Measurements from ENCODE around the gene HCFC1. TPM values are rescaled to one million over a fixed set of nuclear protein-coding genes. Genes with fewer than 3 reads are reported as not detected.
A peak's percentile ranks its signal among the peaks of the same experiment; 100 is the strongest.

HCFC1 gene
- total RNA-seq, 1 experiment from 2014 or later, result 64.9 TPM

- Histone ChIP-seq H3K36me3 (replicated peaks; ENCODE audit: control insufficient read depth, insufficient read depth, low read length) (no peaks in the 10 kb centered on the region), H3K4me3 (ENCODE audit: insufficient read depth, low read depth, low read length) (peak within 1 kb of the TSS; percentile 96), H3K27me3 (ENCODE audit: control insufficient read depth, insufficient read depth, low read length) (no peaks in the 10 kb centered on the region)
- DNase-seq, result peak; percentile 98
These were observed 929 bp upstream of the HCFC1 start, which contains the start of gene TMEM187 for GRCh38 chrX:153972368-153973126. TMEM187 (plus strand) TSS chrX:153972754; CDS start chrX:153982063, 9,309 bp downstream.

DNA sequence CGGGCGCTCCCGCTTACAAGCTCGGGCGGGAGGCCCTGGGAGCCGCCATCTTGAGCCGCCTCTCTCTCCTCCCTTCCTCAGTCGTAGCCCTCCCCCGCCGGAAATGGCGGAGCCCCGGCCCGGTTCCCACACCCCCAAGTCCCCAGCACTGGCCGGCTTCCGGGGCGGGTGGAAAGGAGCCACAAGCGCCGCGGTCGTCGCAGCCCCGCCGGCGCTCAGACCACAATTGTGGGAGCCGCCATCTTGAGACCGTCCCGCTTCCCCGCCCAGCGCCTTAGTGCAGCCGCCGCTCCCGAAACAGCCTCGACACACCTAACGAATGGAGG is 531 bp downstream of the HCFC1 start:
- DNase-seq, result peak; percentile 95
- H3K4me3 ChIP-seq (ENCODE audit: insufficient read depth, low read depth, low read length), result peak overlapping the region; percentile 96
- H3K36me3 ChIP-seq (replicated peaks; ENCODE audit: control insufficient read depth, insufficient read depth, low read length), result no peaks in the 10 kb centered on the region; the same call in 1 of the 2 replicates
- no peaks in the 10 kb centered on the region for H3K27me3 ChIP-seq (ENCODE audit: control insufficient read depth, insufficient read depth, low read length)

DNA sequence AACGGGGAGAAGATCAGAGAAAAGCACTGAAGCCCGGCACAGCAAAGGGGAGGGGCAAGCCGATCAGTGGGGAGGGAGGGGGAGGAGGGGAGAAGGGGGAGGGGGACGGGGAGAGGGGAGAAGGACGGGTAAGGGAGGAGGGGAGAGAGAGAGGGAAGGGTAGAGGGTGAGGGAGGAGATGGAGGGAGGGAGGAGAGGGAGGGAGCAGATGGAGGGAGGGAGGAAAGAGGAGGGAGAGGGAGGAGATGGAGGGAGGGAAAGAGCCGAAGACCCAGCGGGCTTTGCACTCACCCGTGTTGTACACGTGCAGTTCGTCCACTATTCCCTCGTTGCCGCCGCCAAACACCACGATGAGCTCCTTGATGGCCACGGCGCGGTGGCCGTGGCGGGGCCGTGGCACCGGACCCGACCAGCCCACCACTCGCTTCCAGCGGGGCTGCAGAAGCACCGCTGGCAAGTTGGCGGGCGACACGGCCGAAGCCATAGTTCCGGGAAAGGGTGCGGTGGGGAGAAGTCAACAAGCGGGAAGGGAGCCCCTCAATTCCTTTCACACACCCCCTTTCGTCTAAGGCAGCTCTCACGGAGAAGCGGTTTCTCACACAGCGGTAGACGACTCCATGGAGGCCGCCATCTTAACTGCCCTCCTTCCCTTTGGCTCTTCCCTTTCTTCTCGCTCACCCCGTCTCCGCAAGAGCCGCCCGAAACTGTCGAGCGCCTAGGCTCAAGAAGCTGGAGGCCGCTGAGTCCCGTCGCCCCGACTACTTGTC is 1.1 kb downstream of the HCFC1 start:
- Histone ChIP-seq H3K36me3 (replicated peaks; ENCODE audit: control insufficient read depth, insufficient read depth, low read length) (no peaks in the 10 kb centered on the region; the same call in 1 of the 2 replicates), H3K27me3 (ENCODE audit: control insufficient read depth, insufficient read depth, low read length) (no peaks in the 10 kb centered on the region), H3K4me3 (ENCODE audit: insufficient read depth, low read depth, low read length) (peak overlapping the region; percentile 96)
- peak; percentile 92 for DNase-seq

- Histone ChIP-seq H3K4me3 (ENCODE audit: insufficient read depth, low read depth, low read length) (peak overlapping the region; percentile 96), H3K27me3 (ENCODE audit: control insufficient read depth, insufficient read depth, low read length) (no peaks in the 10 kb centered on the region), H3K36me3 (replicated peaks; ENCODE audit: control insufficient read depth, insufficient read depth, low read length) (no peaks in the 10 kb centered on the region; the same call in 1 of the 2 replicates)
- peak; percentile 71 for DNase-seq
These were observed 1.7 kb downstream of the HCFC1 start for GRCh38 chrX:153969904-153970356.

DNA sequence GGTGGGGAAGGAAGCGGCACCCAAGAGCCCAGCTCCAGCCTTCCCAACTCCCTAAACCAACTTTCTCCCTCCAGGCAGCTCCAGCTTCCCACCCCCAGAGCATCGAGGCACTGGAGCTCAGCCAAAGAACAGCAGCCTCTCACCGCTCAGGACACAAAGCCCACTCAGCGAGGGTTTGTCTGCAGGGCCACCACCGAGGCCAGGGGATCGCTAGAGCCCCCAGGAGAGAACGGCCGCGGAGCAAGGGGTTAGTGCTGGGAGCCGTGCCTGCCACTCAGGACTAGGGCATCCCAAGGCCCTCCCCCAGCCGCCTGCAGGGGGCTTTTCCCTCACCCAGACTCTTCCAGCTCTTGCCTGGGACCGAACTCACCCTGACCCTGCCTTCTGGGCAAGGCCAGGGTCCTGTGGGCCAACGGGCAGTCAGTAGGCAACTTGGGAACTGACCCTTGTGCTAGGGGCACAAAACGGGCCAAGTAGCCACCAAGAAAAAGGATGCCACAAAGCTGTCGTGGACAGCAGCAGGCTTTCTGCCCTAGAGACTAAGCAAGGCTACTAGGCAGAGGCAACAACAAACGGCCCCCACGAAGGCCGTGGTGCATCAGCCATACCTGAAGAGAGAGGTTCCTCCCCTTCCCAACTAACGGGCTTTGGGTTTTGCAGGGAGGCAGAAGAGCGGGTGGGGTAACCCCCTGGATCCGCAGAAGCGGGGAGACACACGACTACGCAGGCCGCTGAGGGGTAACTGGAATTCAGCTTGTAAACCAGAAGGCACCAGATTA is 2.3 kb downstream of the HCFC1 start:
- Histone ChIP-seq H3K36me3 (replicated peaks; ENCODE audit: control insufficient read depth, insufficient read depth, low read length) (no peaks in the 10 kb centered on the region; the same call in 1 of the 2 replicates), H3K27me3 (ENCODE audit: control insufficient read depth, insufficient read depth, low read length) (no peaks in the 10 kb centered on the region), H3K4me3 (ENCODE audit: insufficient read depth, low read depth, low read length) (peak overlapping the region; percentile 96)
- DNase-seq, result peak; percentile 77

GRCh38 chrX:153968754-153969124 is 2.9 kb downstream of the HCFC1 start:
- Histone ChIP-seq H3K36me3 (replicated peaks; ENCODE audit: control insufficient read depth, insufficient read depth, low read length) (peaks cover 1% of the 10 kb centered on the region), H3K4me3 (ENCODE audit: insufficient read depth, low read depth, low read length) (peak overlapping the region; percentile 96)
- DNase-seq, result peak; percentile 78

GRCh38 chrX:153968255-153968654 is 3.4 kb downstream of the HCFC1 start:
- Histone ChIP-seq H3K4me3 (ENCODE audit: insufficient read depth, low read depth, low read length) (0 out of 2 replicates have a peak overlapping the region, but pooled peaks have one; percentile 0), H3K36me3 (replicated peaks; ENCODE audit: control insufficient read depth, insufficient read depth, low read length) (peaks cover 3% of the 10 kb centered on the region), H3K27me3 (ENCODE audit: control insufficient read depth, insufficient read depth, low read length) (no peaks in the 10 kb centered on the region)
- no peak for DNase-seq

More at GRCh38 chrX:153968754-153969124, 2.9 kb downstream of the HCFC1 start:
- H3K27me3 ChIP-seq (ENCODE audit: control insufficient read depth, insufficient read depth, low read length), result no peaks in the 10 kb centered on the region

DNA sequence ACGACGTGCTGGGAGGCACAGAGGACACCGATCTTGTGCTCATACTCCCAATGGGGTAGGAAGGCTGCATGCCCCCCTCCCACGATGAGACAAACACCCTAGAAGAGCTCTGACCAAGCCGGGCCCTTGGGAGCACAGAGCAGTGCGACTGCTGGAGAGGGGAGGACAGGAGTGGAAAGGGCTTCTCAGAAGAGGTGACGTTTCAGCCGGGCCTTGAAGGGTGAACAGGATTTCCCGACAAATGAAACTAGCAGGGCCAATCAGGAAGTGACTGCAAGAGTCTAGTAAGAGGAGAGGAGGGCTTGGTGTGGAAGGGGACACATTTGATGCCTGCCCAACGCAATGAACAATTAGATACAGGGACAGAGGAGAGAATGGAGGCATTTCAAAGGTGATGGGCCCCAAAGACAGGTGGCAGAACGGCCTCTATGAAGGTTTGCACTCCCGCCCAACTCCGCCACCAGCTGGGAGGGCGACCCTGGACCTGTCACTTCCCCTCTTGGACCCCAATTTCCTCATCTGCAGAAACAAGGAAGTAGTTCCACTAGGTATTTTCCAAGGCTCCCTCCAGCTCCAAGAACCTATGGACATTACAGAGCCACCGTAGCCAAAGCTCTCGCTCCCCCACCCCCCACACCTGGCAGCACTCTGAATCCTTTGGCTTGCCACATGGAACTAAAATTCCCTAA is 3.9 kb downstream of the HCFC1 start:
- Histone ChIP-seq H3K36me3 (replicated peaks; ENCODE audit: control insufficient read depth, insufficient read depth, low read length) (peaks cover 6% of the 10 kb centered on the region), H3K4me3 (ENCODE audit: insufficient read depth, low read depth, low read length) (no peak overlapping the region), H3K27me3 (ENCODE audit: control insufficient read depth, insufficient read depth, low read length) (no peaks in the 10 kb centered on the region)
- DNase-seq, result no peak

GRCh38 chrX:153966841-153967535 is 4.6 kb downstream of the HCFC1 start:
- DNase-seq, result no peak
- no peak overlapping the region for H3K4me3 ChIP-seq (ENCODE audit: insufficient read depth, low read depth, low read length)
- no peaks in the 10 kb centered on the region for H3K27me3 ChIP-seq (ENCODE audit: control insufficient read depth, insufficient read depth, low read length)
- H3K36me3 ChIP-seq (replicated peaks; ENCODE audit: control insufficient read depth, insufficient read depth, low read length), result peaks cover 9% of the 10 kb centered on the region

GRCh38 chrX:153966283-153966688 is 5.3 kb downstream of the HCFC1 start:
- Histone ChIP-seq H3K4me3 (ENCODE audit: insufficient read depth, low read depth, low read length) (no peak overlapping the region), H3K27me3 (ENCODE audit: control insufficient read depth, insufficient read depth, low read length) (no peaks in the 10 kb centered on the region), H3K36me3 (replicated peaks; ENCODE audit: control insufficient read depth, insufficient read depth, low read length) (peaks cover 14% of the 10 kb centered on the region)
- DNase-seq, result no peak

GRCh38 chrX:153965406-153965805 is 6.2 kb downstream of the HCFC1 start:
- H3K27me3 ChIP-seq (ENCODE audit: control insufficient read depth, insufficient read depth, low read length), result no peaks in the 10 kb centered on the region
- no peak overlapping the region for H3K4me3 ChIP-seq (ENCODE audit: insufficient read depth, low read depth, low read length)
- H3K36me3 ChIP-seq (replicated peaks; ENCODE audit: control insufficient read depth, insufficient read depth, low read length), result peaks cover 15% of the 10 kb centered on the region
- DNase-seq, result no peak

DNA sequence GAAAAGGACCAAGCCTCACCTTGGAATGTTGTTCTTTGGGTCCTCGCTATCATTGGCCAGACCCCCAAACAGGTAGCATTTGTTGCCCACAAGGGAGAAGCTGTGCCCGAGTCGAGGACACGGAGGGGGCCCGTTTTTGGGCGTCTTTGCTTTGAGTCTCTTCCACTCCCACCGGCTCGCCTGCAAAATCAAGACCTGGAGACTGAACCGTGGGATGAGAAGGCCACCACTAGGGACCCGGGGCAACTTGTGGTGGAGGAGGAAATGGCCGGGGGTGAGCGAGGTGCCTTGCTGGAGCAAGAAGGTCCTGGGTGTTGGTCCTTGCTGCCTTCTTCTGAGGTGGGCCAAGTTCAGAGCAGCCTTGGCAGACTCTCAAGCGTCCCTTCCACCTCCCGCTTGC is 7.5 kb downstream of the HCFC1 start:
- no peak for DNase-seq
- no peaks in the 10 kb centered on the region for H3K27me3 ChIP-seq (ENCODE audit: control insufficient read depth, insufficient read depth, low read length)
- no peak overlapping the region for H3K4me3 ChIP-seq (ENCODE audit: insufficient read depth, low read depth, low read length)

GRCh38 chrX:153963546-153963945 is 8.1 kb downstream of the HCFC1 start:
- H3K4me3 ChIP-seq (ENCODE audit: insufficient read depth, low read depth, low read length), result no peak overlapping the region
- DNase-seq, result no peak
- H3K27me3 ChIP-seq (ENCODE audit: control insufficient read depth, insufficient read depth, low read length), result no peaks in the 10 kb centered on the region
- H3K36me3 ChIP-seq (replicated peaks; ENCODE audit: control insufficient read depth, insufficient read depth, low read length), result peaks cover 28% of the 10 kb centered on the region

More for the DNA sequence above, 7.5 kb downstream of the HCFC1 start:
- H3K36me3 ChIP-seq (replicated peaks; ENCODE audit: control insufficient read depth, insufficient read depth, low read length), result peaks cover 23% of the 10 kb centered on the region

Data from H7 (cell line).